Umbilical cord (tissue), 2 donors: ENCODE data around the gene STPG2. TPM values are rescaled to one million over a fixed set of nuclear protein-coding genes. Genes with fewer than 3 reads are reported as not detected.

Experiments
- DNase-seq: peaks from one replicate; pipeline ENCODE4 v3.0.0-alpha.2; 2015; ENCODE audit warnings: low spot score
- total RNA-seq: library from RNA; depleted of rRNA; stranded (reverse); fragments of >200 nt; gene quantifications from one replicate; pipeline ENCODE4 v1.2.3, GENCODE V29; 2014; ENCODE audit warnings: low replicate concordance; ENCODE audit not compliant: insufficient read depth

STPG2 gene
- total RNA-seq, 1 donor from 2014 or later = 3.4 TPM

DNA sequence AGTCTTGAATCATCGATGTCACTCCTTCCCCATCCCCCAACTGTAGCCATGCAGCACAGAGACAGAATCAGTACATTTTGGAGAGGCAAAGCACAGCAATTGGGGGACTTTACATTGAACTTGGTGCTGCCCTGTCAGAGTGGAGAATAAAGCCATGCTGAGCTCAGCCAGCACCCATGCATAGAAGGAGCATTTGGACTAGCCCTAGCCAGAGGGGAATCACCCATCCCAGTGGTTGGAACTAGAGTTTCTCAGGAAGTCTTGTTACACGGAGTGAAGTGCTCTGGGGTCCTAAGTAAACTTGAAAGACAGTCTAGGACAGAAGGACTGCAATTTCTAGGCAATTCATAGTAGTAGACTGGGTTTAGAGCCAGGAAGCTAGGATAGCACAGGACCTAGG lies 49.6 kb downstream of the STPG2 start:
- DNase-seq = no peak

- peak; percentile 6 for DNase-seq
These were observed 50.3 kb downstream of the STPG2 start for GRCh38 chr4:98092833-98093439.

GRCh38 chr4:98081936-98082335 lies 61.3 kb downstream of the STPG2 start:
- DNase-seq = no peak

GRCh38 chr4:98068495-98068894 lies 74.8 kb downstream of the STPG2 start:
- no peak for DNase-seq

- no peak for DNase-seq
These were observed 87.3 kb downstream of the STPG2 start for GRCh38 chr4:98055800-98056501.

GRCh38 chr4:98046665-98047064 lies 96.6 kb downstream of the STPG2 start:
- no peak for DNase-seq

DNA sequence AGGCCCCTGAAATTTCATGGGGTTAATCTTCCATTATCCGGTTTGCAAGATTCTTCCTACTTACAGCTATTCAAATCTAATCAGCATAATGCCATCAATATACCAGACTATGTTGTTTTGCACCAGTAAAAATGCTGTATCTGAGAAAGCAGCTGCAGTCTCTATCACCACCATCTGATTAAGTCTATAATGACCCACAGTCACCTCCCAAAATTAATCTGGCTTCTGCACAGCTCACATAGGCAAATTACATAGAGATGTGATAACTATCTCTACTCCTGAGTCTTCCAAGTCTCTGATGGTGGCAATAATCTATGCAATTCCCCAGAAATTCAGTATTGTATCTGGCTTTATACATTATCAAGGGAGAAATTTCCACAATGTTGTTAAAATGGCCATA lies 113.2 kb downstream of the STPG2 start:
- no peak for DNase-seq

GRCh38 chr4:98027827-98028226 lies 115.4 kb downstream of the STPG2 start:
- no peak for DNase-seq

DNA sequence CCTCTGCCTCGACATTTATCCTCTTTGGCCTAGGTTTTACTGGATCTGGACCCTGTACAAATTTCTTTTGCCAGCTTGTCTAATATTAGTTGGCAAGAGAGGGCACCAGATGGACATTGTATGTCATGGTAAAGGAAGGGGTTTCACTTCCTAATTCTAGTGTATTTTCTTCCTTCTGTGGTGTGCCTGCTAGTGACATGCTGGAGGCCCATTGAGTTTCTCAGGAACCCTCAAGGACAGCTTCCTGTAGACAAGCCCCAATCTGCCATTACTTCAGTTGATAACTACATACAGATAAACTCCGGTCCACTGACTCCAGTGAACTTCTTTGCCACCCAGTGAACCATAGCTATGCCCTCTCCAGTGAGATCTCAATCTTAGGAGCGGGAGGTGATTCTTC lies 116.9 kb downstream of the STPG2 start:
- no peak for DNase-seq

- no peak for DNase-seq
These were observed 136.4 kb downstream of the STPG2 start for GRCh38 chr4:98006814-98007412.

- DNase-seq = no peak
These were observed 137.2 kb downstream of the STPG2 start for GRCh38 chr4:98006060-98006459.

- DNase-seq = no peak
These were observed 142.3 kb downstream of the STPG2 start for GRCh38 chr4:98000940-98001339.

DNA sequence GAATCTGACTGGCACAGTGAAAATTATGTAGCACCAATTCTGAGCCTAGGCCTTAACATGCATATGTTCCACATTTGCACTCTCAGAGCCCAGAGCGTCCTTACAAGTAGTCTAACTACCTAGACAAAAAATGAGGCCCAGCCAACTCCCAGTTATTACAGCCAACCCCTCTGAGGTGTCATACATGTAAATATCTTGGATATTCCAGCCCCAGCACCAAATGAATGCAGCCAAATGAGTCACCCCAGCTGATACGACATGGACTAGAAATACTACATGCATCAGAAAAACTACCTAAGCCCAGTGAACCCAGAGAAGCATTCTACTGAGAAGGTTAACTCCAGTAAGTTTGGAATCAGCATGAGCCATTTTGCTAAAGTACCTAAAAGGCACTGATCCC lies 145.1 kb downstream of the STPG2 start:
- no peak for DNase-seq

DNA sequence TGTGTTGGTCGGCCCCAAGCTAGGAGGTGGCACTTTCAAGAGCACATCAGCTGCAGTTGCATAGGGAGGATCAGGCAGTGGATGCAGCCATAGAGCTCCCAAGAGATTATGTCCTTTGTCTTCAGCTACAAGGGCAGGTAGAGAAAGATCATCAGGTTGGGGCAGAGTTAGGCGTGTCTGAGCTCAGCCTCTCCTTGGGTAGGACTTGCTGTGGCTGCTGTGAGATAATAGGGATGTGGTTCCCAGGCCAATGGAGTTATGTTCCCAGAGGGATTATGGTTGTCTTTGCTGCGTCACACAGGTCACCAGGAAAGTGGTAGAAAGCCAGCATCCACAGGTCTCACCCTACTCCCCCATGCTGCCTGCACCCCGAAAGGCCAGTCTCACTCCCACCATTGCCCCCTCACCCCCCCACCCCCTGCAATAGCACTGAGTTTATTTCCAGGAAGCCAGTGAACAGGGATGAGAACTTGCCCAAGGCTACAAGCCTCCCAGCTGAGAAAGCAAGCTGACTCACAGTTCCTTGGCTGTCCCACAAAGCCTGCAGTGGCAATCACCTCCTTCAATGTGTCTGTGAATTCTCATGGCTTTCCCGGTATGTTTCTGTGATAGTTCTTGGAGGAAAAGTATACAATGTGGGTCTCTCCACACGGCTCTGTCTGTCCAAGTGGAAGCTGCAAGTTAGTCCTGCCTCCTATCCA lies 148.4 kb downstream of the STPG2 start:
- DNase-seq = no peak

DNA sequence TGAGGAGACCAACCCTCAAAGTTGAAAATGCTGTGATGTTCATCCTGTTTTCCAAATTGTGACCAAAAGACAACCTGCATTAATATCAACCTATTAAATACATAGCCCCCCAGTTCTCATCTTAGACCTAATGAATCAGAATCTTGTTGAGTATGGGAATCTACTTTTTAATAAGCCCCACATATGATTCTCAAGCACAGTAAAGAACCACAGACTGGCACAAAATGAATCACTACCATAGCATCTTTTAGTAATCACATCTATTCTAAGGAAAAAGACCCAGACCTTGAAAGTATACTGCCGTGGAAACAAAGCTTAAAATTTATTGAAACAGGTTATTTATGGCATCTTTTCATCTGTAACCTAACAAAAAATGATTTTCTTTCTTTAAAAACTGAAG lies 152.9 kb downstream of the STPG2 start:
- no peak for DNase-seq

DNA sequence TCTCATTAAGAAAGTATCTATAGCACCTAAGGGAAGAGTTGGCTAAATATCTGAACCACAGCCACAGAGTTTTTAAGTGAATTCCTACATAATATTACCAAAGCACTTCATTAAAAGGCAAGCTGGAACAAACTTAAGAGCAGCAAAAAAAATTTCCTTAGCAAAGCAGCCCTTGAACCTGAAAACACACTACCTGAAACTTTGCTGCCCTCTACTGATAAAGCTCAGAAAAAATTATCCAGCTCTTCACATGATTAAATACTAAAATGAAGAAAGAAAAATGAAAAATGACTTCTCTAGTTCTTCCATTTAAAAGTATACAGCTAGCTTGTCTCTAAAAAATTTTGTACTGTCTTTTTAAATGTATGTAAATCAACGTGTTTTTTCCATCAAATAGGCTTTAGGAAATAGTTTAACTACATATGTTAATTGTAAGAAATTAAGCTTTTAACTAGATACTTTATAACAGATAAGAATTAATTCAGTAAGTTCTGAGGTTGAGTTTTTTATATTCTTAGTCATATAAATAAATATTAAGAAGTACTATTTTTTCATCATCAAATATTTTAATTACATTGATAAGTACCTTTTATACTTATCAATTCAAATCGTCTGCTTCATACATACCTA lies 156.1 kb downstream of the STPG2 start:
- peak; percentile 50 for DNase-seq

DNA sequence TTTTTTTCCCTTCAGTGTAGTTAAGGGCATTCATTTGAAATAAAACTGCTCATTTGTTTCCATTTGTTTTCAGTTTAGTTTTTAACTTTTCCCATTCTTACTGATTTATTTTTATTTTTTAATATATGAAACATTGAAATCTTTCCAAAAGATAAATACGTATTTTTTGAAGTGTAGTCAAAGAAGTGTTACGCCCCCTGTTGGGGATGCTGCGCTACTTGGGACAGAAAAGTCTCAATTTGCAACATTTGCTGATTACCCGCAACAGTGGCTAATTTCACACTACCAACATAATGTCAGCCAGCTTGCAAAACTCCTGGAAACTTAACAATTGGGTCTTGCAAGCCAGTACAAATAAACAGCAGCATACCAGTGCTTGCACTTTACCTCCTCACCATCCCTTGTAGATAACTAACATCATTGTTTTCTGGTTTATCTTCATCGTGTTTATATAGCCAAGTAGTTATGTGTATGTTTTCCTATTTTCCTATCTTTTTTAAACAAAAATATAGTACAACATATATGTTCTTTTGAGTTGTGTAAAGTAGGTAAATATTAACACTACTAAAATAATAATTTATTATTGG lies 158.6 kb downstream of the STPG2 start:
- no peak for DNase-seq

DNA sequence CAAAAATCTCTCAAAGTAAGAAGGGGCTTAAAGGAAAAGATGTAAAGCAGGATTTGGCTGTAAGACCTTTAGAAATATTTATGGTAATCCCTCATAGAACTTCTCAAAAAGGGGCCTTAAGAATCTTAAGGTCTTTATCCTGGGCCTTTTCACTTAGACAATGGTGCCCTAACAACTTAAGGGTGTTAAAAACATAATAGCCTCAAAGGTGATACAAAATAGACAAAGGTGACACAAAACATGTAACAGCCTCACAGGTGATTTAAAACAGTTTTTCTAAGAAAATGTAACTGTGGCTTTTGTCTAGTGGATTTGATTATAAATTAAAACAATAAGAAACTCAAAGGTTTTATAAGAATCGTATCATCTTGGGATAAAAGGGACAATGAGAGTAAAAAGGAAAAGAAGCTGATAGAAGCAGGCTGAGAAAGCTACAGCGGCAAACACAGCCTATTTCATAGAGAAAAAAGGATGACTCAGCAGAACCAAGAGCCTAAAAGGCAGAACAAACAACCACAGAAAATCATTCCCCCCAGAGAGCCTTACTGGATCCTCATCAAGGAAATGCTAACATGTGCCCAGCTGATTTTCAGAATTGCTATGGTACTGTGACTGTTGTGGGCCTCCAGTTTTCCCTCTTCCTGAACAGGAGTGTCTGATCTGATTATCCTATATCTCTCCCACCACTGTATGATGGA lies 164.3 kb downstream of the STPG2 start:
- DNase-seq = peak; percentile 21

GRCh38 chr4:97953171-97953941 lies 189.9 kb downstream of the STPG2 start:
- DNase-seq = no peak

GRCh38 chr4:97952763-97953162 lies 190.5 kb downstream of the STPG2 start:
- no peak for DNase-seq
